OCI-LY3 (cell line): ENCODE data around the gene ARFRP1.

Experiments
- EZH2phosphoT487 ChIP-seq: fragments of 200-600 bp; shearing (Covaris generic); IDR thresholded peaks from 2 replicates; pipeline ENCODE4 v1.6.1; 2018; ENCODE audit warnings: antibody characterized with exemption, mixed run types, low read depth
- TF ChIP-seq, protein P1 (sequence below): fragments of 200-600, 300-600 bp; sonication (generic); IDR thresholded peaks from 2 replicates; pipeline ENCODE4 v1.5.1; 2014; ENCODE audit warnings: antibody characterized with exemption, low read length, low read depth

GRCh38 chr20:63745424-63745805, 37.6 kb upstream of the ARFRP1 start:
- TF ChIP-seq, protein P1, sequence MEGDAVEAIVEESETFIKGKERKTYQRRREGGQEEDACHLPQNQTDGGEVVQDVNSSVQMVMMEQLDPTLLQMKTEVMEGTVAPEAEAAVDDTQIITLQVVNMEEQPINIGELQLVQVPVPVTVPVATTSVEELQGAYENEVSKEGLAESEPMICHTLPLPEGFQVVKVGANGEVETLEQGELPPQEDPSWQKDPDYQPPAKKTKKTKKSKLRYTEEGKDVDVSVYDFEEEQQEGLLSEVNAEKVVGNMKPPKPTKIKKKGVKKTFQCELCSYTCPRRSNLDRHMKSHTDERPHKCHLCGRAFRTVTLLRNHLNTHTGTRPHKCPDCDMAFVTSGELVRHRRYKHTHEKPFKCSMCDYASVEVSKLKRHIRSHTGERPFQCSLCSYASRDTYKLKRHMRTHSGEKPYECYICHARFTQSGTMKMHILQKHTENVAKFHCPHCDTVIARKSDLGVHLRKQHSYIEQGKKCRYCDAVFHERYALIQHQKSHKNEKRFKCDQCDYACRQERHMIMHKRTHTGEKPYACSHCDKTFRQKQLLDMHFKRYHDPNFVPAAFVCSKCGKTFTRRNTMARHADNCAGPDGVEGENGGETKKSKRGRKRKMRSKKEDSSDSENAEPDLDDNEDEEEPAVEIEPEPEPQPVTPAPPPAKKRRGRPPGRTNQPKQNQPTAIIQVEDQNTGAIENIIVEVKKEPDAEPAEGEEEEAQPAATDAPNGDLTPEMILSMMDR, result no peak
- TF ChIP-seq EZH2phosphoT487, result no peak
